ENCODE results near the gene CDH24. TPM values are rescaled to one million over a fixed set of nuclear protein-coding genes. Genes with fewer than 3 reads are reported as not detected.

CDH24 gene
- total and polyA plus RNA-seq, 9 of the 15 experiments (the other 6 are each of a cell fraction or from before 2014, with no cell fraction given) = 0.04 to 16.2 (median 4.9) TPM

DNA sequence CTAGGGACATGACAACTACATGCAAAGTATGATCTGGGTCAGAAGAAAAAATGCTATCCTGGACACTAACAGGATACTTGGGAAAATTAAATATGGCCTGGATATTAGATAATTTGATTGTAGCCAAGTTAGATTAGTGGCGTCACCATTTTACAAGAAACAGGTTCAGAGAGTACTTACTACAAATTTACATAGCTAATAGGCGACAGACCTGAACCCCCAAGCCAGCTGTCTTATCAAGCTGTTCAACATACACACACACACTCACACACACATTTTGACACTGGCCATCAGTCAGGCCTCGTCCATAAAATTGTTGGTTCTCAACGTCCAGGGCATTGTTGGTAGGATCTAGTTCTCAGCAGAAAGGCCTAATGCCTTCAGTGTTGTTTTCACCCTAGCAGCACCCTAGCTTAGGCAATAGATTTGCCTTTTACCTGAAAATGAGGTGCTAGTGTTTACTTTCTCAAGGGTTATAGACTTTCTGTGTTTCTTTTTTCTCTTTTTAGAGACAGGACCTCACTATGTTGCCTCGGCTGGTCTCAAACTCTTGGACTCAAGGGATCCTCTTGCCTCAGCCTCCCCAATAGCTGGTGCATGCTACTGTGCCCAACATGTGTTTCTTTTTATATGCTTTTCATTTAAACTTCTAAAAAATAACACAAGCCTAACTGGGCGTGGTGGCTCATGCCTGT, 44.1 kb downstream of the CDH24 start:
- Histone ChIP-seq H3K4me3 (no peak overlapping the region), H3K4me2 (ENCODE audit: insufficient read depth, low read length) (peak overlapping the region; percentile 14; the same call in 1 of the 2 replicates), H2AFZ (ENCODE audit: low read depth, low read length) (peak overlapping the region; percentile 81), H3K36me3 (ENCODE audit: control insufficient read depth, insufficient read depth, low read length) (no peaks in the 10 kb centered on the region), H3K9me1 (ENCODE audit: control insufficient read depth, insufficient read depth, low read length) (no peaks in the 10 kb centered on the region), H4K20me1 (replicated peaks; ENCODE audit: control insufficient read depth, insufficient read depth, low read length) (no peaks in the 10 kb centered on the region), H3K79me2 (ENCODE audit: control insufficient read depth, insufficient read depth, low read length) (peaks cover 16% of the 10 kb centered on the region), H3K4me1 (replicated peaks in 1 of 2; ENCODE audit: control insufficient read depth in 2 of 2, insufficient read depth in 2 of 2, low read length in 2 of 2) (peaks cover 6 to 29% of the 10 kb centered on the region in 2 experiments; a peak in 4 of 5 replicates), H3K9ac (ENCODE audit: insufficient read depth in 1 of 2, low read depth in 2 of 2, low read length in 2 of 2) (0 out of 4 replicates have a peak overlapping the region, but pooled peaks of 1 of the 2 experiments have one; percentile 1), H3K27me3 (ENCODE audit: control insufficient read depth in 2 of 2, insufficient read depth in 2 of 2, low read length in 2 of 2) (no peaks in the 10 kb centered on the region), H3K27ac (ENCODE audit: extremely low read depth, low read depth, low read length) (peak overlapping the region; percentile 40), H3K9me3 (replicated peaks; ENCODE audit: control insufficient read depth, insufficient read depth, low read depth, low read length) (no peaks in the 10 kb centered on the region)
- in situ Hi-C loops (cut with MboI) (no loop called here), intact Hi-C loops (cut with micrococcal nuclease) (no loop called here)
- DNase-seq (ENCODE audit: extremely low read depth in 1 of 4, low spot score in 3 of 4) (peak in 1 of 4 experiments; percentile 29), ATAC-seq (no peak), FAIRE-seq (no peak)
- 46% methylated on average over 6 of the region's 6 CpGs for WGBS (ENCODE audit: insufficient coverage, low coverage, missing lambda C conversion rate)
- ChIA-PET CTCF (ENCODE audit: low intra/inter-chr PET ratio) (no interaction called here), POLR2A (interaction anchor here (4.0 kb wide), 1 partner anchor 9 kb away, joined by 44 read pairs; no protein-coding TSS in a partner anchor)
- no peak for TF ChIP-seq SIRT6 (IDR thresholded peaks at IDR 0.05; ENCODE audit: low read depth, low read length)
- peak; percentile 4 for TF ChIP-seq MEIS2 (IDR thresholded peaks at IDR 0.05; ENCODE audit: partially characterized antibody)
- BruUV-seq (replicated peaks) = no TSS peak

DNA sequence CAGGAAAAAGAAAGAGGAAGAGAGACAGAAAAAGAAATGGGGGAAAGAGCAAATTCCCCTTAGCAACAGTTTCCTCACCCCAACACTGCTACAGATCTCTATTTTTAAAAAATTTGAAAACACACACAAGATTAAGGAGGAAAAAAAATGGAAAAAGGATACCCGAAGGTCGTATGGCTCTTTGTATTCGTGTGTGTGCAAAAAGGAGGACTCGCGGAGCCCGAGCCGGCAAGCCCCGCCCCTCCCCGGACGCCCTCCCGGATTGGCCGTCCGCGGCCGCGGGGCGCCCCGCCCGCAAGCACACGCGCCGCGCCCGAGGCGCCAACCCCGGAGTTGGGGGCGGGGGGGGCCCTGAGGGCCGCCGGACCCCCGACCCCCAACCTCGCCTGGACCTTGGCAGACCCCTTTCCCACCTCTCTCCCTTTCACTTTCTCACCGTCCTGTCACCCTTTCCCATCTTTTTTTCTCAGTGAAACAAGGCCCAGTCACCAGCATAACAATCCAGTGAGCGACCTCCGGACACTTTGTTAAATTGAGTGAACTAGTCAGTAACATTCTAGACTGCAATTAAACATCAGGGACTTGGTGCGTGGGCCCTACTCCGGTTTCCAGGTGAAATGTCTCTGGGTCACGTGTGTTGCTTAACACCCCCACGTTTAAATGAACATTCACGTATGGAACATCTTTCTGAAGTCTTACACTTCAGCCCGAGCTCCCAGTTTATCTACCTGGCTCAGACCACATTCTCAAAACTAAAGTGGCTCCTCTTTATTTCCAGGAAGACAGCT, 47.2 kb downstream of the CDH24 start, which contains the start of gene C14orf93:
C14orf93 (minus strand) TSS at position 205 of the 788 bp plus-strand sequence. CDS start 11,120 bp downstream, outside the sequence.
- Histone ChIP-seq H3K9ac (ENCODE audit: insufficient read depth in 1 of 2, low read depth in 2 of 2, low read length in 2 of 2) (peak within 1 kb of the TSS; percentile 83 to 92), H4K20me1 (replicated peaks; ENCODE audit: control insufficient read depth, insufficient read depth, low read length) (no peaks in the 10 kb centered on the region), H3K9me1 (ENCODE audit: control insufficient read depth, insufficient read depth, low read length) (no peaks in the 10 kb centered on the region), H3K9me3 (replicated peaks; ENCODE audit: control insufficient read depth, insufficient read depth, low read depth, low read length) (no peaks in the 10 kb centered on the region), H3K36me3 (ENCODE audit: control insufficient read depth, insufficient read depth, low read length) (no peaks in the 10 kb centered on the region), H3K4me3 (peak within 1 kb of the TSS; percentile 43), H3K79me2 (ENCODE audit: control insufficient read depth, insufficient read depth, low read length) (peaks cover 41% of the 10 kb centered on the region), H3K27ac (ENCODE audit: extremely low read depth, low read depth, low read length) (peak within 1 kb of the TSS; percentile 97), H3K27me3 (ENCODE audit: control insufficient read depth in 2 of 2, insufficient read depth in 2 of 2, low read length in 2 of 2) (no peaks in the 10 kb centered on the region), H3K4me1 (replicated peaks in 1 of 2; ENCODE audit: control insufficient read depth in 2 of 2, insufficient read depth in 2 of 2, low read length in 2 of 2) (peaks cover 20 to 38% of the 10 kb centered on the region in 2 experiments), H2AFZ (ENCODE audit: low read depth, low read length) (peak within 1 kb of the TSS; percentile 92), H3K4me2 (ENCODE audit: insufficient read depth, low read length) (peak within 1 kb of the TSS; percentile 84)
- FAIRE-seq (peak; percentile 54), DNase-seq (ENCODE audit: extremely low read depth in 1 of 4, low spot score in 3 of 4) (peak; percentile 90 to 93 (median 92)), ATAC-seq (peak; percentile 62)
- BruUV-seq (replicated peaks) = no TSS peak
- intact Hi-C loops (cut with micrococcal nuclease) (no loop called here), in situ Hi-C loops (cut with MboI) (no loop called here)
- whole genome bisulfite sequencing (ENCODE audit: insufficient coverage, low coverage, missing lambda C conversion rate) = 2% methylated on average over 33 of the region's 40 CpGs
- ChIA-PET CTCF (ENCODE audit: low intra/inter-chr PET ratio) (no interaction called here), POLR2A (interaction anchor here (0.7 to 4.0 kb wide), 2 partner anchors 13 to 24 kb away, joined by 4 to 44 read pairs; partner anchors contain the start of gene PSMB5)
- TF ChIP-seq ADNP (tag; IDR thresholded peaks at IDR 0.05) (no peak), ZNF766 (CRISPR knock-in tag; conservative IDR thresholded peaks at IDR 0.05) (0 out of 2 replicates have a peak, but pooled peaks have one; percentile 22), ZNF444 (CRISPR knock-in tag; IDR thresholded peaks at IDR 0.05) (no peak), BDP1 (IDR thresholded peaks at IDR 0.05; ENCODE audit: insufficient read depth, insufficient read length) (no peak), ZBED1 (IDR thresholded peaks at IDR 0.05) (no peak), ZFP30 (CRISPR knock-in tag; IDR thresholded peaks at IDR 0.05; ENCODE audit: borderline replicate concordance) (no peak), HBP1 (CRISPR knock-in tag; IDR thresholded peaks at IDR 0.05) (no peak)
- TF ChIP-seq, protein P1, sequence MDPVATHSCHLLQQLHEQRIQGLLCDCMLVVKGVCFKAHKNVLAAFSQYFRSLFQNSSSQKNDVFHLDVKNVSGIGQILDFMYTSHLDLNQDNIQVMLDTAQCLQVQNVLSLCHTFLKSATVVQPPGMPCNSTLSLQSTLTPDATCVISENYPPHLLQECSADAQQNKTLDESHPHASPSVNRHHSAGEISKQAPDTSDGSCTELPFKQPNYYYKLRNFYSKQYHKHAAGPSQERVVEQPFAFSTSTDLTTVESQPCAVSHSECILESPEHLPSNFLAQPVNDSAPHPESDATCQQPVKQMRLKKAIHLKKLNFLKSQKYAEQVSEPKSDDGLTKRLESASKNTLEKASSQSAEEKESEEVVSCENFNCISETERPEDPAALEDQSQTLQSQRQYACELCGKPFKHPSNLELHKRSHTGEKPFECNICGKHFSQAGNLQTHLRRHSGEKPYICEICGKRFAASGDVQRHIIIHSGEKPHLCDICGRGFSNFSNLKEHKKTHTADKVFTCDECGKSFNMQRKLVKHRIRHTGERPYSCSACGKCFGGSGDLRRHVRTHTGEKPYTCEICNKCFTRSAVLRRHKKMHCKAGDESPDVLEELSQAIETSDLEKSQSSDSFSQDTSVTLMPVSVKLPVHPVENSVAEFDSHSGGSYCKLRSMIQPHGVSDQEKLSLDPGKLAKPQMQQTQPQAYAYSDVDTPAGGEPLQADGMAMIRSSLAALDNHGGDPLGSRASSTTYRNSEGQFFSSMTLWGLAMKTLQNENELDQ (CRISPR knock-in tag; IDR thresholded peaks at IDR 0.05; ENCODE audit: borderline replicate concordance) = no peak
